Neural crest cell (in vitro differentiated cells): ENCODE results near the gene TEX22. TPM values are rescaled to one million over a fixed set of nuclear protein-coding genes. Genes with fewer than 3 reads are reported as not detected.

Experiments used
- DNase-seq: peaks from one replicate; pipeline ENCODE4 v3.0.0; 2021; ENCODE audit warnings: low read depth, mixed read lengths, low spot score
- H3K27ac Mint-ChIP-seq: one replicate; pipeline ENCODE4 v1.8.0; 2021; ENCODE audit warnings: mild to moderate bottlenecking, mixed read lengths; ENCODE audit not compliant: unreplicated experiment
- H3K27me3 Mint-ChIP-seq: 2 replicates; pipeline ENCODE4 v1.8.0; 2021; ENCODE audit warnings: low read depth, mild to moderate bottlenecking, mixed read lengths
- H3K36me3 Mint-ChIP-seq: 2 replicates; pipeline ENCODE4 v1.8.0; 2021; ENCODE audit warnings: low read depth, mild to moderate bottlenecking, mixed read lengths
- H3K4me1 Mint-ChIP-seq: 2 replicates; pipeline ENCODE4 v1.8.0; 2021; ENCODE audit warnings: mixed read lengths
- H3K4me3 Mint-ChIP-seq: one replicate; pipeline ENCODE4 v1.8.0; 2021; ENCODE audit warnings: mild to moderate bottlenecking, mixed read lengths
- H3K9me3 Mint-ChIP-seq: 2 replicates; pipeline ENCODE4 v1.8.0; 2021; ENCODE audit warnings: mixed read lengths
- total RNA-seq: library from RNA; stranded (reverse); gene quantifications from 2 replicates; pipeline ENCODE4 v1.2.1, GENCODE V29; 2021
- TF ChIP-seq, protein P1 (sequence below): fragments of 200-600 bp; sonication (generic); conservative IDR thresholded peaks from 2 replicates; pipeline ENCODE4 v1.5.0; 2021; ENCODE audit warnings: antibody characterized with exemption, mild to moderate bottlenecking

Gene TEX22
- total RNA-seq, 1 donor from 2014 or later, result 5.2 TPM

DNA sequence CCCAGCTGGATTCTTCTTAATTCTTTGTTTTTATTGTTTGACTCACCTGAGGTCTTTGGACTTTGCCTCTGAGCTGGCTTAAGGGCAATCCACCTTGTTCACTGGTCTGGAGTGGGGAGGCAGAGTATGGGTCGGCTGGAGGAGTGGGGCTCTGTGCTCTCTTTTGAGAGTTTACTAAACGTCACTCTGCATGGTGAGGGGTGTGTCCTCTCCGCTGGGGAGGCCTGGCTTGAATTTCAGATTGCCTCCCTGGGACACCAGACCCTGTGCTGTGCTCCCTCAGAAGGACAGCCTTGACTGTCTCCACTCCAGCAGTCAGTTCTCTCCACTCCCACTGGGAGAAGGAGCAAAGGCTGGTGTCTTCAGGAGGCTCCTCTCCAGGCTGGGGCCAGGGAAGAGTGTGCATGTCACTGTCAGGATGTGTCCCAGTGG is 19.4 kb downstream of the TEX22 start:
- H3K36me3 Mint-ChIP-seq, result no peaks in the 10 kb centered on the region
- no peak for DNase-seq
- H3K4me1 Mint-ChIP-seq, result peaks cover 24% of the 10 kb centered on the region
- H3K9me3 Mint-ChIP-seq, result no peaks in the 10 kb centered on the region
- H3K27me3 Mint-ChIP-seq, result peaks cover 15% of the 10 kb centered on the region
- peak overlapping the region; percentile 86 for H3K4me3 Mint-ChIP-seq
- TF ChIP-seq, protein P1, sequence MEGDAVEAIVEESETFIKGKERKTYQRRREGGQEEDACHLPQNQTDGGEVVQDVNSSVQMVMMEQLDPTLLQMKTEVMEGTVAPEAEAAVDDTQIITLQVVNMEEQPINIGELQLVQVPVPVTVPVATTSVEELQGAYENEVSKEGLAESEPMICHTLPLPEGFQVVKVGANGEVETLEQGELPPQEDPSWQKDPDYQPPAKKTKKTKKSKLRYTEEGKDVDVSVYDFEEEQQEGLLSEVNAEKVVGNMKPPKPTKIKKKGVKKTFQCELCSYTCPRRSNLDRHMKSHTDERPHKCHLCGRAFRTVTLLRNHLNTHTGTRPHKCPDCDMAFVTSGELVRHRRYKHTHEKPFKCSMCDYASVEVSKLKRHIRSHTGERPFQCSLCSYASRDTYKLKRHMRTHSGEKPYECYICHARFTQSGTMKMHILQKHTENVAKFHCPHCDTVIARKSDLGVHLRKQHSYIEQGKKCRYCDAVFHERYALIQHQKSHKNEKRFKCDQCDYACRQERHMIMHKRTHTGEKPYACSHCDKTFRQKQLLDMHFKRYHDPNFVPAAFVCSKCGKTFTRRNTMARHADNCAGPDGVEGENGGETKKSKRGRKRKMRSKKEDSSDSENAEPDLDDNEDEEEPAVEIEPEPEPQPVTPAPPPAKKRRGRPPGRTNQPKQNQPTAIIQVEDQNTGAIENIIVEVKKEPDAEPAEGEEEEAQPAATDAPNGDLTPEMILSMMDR, result no peak
- no peak overlapping the region for H3K27ac Mint-ChIP-seq

- Mint-ChIP-seq H3K27me3 (peaks cover 7% of the 10 kb centered on the region), H3K9me3 (no peaks in the 10 kb centered on the region), H3K4me1 (peaks cover 29% of the 10 kb centered on the region), H3K27ac (peak overlapping the region; percentile 67), H3K36me3 (no peaks in the 10 kb centered on the region), H3K4me3 (peak overlapping the region; percentile 86)
- TF ChIP-seq, protein P1, result no peak
- DNase-seq, result no peak
These were observed 20.2 kb downstream of the TEX22 start for GRCh38 chr14:105418269-105419194.

GRCh38 chr14:105419195-105420091 is 21.1 kb downstream of the TEX22 start, which contains the start of gene MTA1:
Gene MTA1, plus strand, starts transcription at chr14:105419827. Its CDS starts 209 bp downstream, at chr14:105420036.
- TF ChIP-seq, protein P1, result no peak
- no peaks in the 10 kb centered on the region for H3K27me3 Mint-ChIP-seq
- peak; percentile 24 for DNase-seq
- peak within 1 kb of the TSS; percentile 84 for H3K27ac Mint-ChIP-seq
- no peaks in the 10 kb centered on the region for H3K9me3 Mint-ChIP-seq
- H3K36me3 Mint-ChIP-seq, result no peaks in the 10 kb centered on the region
- peaks cover 32% of the 10 kb centered on the region for H3K4me1 Mint-ChIP-seq
- peak within 1 kb of the TSS; percentile 94 for H3K4me3 Mint-ChIP-seq

- Mint-ChIP-seq H3K27me3 (no peaks in the 10 kb centered on the region), H3K4me1 (peaks cover 29% of the 10 kb centered on the region), H3K36me3 (no peaks in the 10 kb centered on the region), H3K9me3 (no peaks in the 10 kb centered on the region), H3K27ac (peak overlapping the region; percentile 99), H3K4me3 (peak overlapping the region; percentile 94)
- DNase-seq, result no peak
- TF ChIP-seq, protein P1, result no peak
These were observed 22.0 kb downstream of the TEX22 start for GRCh38 chr14:105420101-105420973.
